GM19324 (cell line): ENCODE data around the gene ALAS1.
"Not testable (repeated sequence)": the region's sequence is repeated elsewhere in the genome, so short reads cannot be mapped to it uniquely, and the experiment has no call there.

Experiments
- ATAC-seq: cut with Tn5 transposase; IDR thresholded peaks from one replicate; pipeline ENCODE4 v1.9.1; 2021; ENCODE audit warnings: mild to moderate bottlenecking, moderate library complexity; ENCODE audit not compliant: unreplicated experiment, low FRiP score

ALAS1 gene

DNA sequence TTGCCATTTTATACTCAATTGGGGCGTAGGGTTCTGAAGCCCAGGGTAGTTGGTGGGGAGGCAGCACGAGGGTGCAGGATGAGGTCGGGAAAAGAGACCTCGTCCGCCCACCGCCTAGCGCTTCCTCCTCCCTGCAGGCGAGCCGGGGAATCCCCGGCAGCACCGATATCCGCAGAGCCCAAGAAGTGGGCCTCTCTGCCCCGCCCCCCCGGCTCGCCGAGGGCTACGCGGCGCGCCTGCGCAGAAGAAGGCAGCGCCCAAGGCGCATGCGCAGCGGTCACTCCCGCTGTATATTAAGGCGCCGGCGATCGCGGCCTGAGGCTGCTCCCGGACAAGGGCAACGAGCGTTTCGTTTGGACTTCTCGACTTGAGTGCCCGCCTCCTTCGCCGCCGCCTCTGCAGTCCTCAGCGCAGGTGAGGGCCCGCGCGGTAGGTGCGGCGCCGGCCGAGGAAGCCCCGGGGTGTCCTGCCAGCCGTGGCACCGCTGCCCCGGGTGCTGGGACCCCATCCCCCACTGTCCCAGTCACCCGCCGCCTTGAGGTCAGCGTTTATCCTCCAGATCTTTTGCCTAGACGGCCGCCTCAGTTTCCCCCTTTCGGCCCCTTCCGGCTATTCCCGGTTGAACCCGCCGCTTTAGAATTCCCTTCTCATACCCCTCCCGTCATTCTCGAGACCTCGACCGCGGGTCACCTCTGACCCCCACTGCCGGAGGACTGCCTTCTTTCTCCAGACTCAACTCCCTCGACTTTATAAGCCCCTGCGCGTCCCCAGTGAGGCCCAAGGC lies at the start of gene ALAS1:
ALAS1 (plus strand) TSS at position 319 of the 784 bp plus-strand sequence. CDS start 1,082 bp downstream, outside the sequence.
- peak; percentile 85 for ATAC-seq

GRCh38 chr3:52149021-52149420 lies 48.9 kb upstream of the ALAS1 start:
- no peak for ATAC-seq

DNA sequence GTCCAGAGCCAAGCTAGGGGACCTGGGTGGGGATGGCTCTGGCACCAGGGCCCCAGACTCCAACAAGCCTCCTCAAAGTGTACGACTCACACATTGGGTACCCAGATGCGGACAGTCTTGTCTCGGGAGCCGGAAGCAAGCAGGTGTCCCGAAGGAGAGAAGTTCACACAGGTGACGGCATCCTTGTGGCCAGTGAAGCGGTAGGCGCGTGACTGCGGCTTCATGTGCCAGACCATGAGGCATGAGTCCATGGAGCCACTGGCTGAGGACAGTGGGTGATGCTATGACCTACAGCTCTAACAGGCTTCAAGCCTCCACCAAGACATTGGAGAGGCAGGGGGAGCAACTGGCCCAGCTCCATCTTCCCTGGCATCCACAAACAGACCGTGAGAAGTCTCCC lies 48.2 kb upstream of the ALAS1 start:
- no peak for ATAC-seq

DNA sequence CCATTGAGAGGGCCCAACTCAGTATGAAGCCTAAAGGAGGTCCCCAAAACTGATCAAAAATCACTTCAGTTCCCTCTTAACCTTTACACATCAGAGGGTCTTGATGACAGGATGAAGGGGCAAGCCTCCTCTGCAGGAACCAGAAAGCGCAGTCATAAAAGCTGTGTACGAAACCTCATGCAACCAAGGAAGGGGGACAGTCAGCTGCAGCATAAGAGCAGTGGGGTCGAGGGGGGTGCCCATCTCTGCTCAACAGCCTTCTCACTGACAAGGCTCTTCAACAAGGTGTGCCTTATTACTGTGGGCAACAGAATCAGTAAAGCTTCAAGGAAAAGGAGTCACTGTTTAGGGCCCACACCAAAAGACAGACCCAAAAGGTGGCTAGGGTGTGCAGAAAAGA lies 47.6 kb upstream of the ALAS1 start:
- no peak for ATAC-seq

DNA sequence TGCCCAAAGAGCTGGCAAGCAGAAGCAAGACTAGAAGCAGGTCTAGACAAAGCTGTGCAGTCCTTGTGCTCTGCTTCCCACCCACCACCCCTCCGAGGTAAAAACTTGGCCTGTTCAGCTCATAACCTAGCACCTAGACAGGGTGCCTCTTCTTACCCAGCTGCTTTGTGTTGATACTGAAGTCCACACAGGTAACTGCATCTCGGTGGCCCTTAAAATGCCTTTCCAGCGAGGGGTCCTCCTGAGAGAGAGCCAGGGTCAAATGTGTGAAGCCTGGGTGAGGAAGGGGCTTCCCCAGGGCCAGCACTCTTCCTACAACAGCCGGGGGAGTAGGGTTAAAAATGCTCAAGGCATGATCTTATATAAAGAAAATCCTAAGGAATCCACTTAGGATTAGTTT lies 47.1 kb upstream of the ALAS1 start:
- no peak for ATAC-seq

DNA sequence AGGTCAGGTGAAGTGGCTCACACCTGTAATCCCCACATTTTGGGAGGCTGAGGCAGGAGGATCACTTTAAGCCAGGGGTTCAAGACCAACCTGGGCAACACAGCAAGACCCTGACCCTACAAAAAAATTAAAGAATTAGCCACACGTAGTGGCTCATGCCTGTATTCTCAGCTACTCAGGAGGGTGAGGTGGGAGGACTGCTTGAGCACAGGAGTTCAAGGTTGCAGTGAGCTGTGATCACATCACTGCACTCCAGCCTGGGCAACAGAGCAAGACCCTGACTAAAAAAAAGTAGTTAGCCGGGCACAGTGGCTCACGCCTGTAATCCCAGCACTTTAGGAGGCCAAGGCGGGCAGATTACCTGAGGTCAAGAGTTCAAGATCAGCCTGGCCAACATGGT lies 46.0 kb upstream of the ALAS1 start:
- not testable (repeated sequence) for ATAC-seq

- ATAC-seq, result peak; percentile 5
Measured at GRCh38 chr3:52153389-52154096, 44.4 kb upstream of the ALAS1 start.

GRCh38 chr3:52154135-52155094 lies 43.5 kb upstream of the ALAS1 start, which contains the start of gene POC1A:
Gene POC1A (minus strand): TSS chr3:52154423. CDS start chr3:52154372, 51 bp downstream.
- peak; percentile 78 for ATAC-seq

DNA sequence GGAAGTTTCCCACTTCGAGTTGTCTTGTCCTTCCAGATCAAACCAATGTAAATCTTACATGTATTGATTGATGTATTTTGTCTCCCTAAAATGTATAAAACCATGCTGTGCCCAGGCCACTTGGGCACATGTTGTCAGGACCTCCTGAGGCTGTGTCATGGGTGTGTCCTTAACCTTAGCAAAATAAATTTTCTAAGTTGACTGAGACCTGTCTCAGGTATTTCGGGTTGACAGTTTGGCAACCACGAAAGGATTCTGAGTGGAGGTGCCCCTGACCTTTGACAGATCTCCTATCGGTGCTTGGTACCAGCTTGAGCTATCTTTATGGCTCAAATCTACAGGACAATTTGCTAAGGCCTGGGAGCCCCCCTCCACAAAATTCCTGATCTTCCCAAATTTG lies 42.0 kb upstream of the ALAS1 start:
- no peak for ATAC-seq

- ATAC-seq, result no peak
Measured at GRCh38 chr3:52159503-52159902, 38.5 kb upstream of the ALAS1 start.

DNA sequence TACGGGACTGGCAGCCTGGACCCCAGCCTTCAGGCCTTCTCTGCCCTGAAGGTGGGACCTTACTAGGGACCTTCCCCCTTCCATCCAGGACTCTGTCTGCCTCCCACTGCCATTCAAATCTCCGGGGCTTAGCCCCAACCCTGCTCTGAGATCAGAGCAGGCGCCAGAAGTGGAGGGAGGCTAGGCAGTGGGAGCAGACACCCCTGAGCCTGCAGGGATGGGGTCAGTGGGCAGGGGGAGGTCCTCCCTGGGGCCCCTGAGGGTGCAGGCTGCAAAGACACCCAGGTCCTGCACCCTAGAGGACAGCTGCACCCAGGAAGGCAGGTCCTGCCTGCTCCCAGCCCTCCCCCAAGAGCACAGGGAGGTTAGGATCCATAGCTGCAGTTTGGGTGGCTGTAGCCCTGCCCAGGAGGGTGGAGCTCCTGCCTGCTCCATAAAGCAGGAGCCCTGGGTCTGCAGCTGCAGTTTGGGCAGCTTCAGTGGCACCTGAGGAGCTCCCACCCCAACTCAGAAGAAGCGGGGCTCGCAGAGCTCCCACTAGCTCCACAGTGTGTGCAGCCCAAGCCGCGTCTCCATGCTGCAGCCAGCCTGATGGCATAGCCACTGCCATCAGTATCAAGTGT lies 35.6 kb upstream of the ALAS1 start:
- ATAC-seq, result no peak

GRCh38 chr3:52167240-52167639 lies 30.7 kb upstream of the ALAS1 start:
- no peak for ATAC-seq

GRCh38 chr3:52170217-52170616 lies 27.7 kb upstream of the ALAS1 start:
- ATAC-seq, result not testable (repeated sequence)

- ATAC-seq, result no peak
Measured at GRCh38 chr3:52171514-52172261, 26.3 kb upstream of the ALAS1 start.

GRCh38 chr3:52172262-52172757 lies 25.6 kb upstream of the ALAS1 start:
- ATAC-seq, result no peak

DNA sequence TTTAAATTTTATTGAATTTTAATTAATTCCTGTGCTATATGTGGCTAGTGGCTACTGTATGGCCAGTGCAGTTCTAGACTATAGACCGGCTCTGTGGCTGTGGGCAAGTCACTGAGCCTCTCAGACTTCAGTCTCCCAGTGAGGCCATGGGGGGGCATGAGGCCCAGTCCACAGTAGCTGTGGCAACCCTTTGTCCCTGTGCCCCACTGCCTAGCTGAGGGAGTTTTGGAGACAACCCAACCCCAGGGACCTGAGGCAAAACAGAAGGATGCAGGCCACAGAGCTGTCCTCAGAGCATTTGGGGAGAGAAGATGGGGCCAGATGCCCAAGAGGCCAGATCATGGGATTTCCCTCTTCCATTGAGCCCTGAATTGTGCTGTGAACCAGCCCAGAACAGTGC lies 24.9 kb upstream of the ALAS1 start:
- no peak for ATAC-seq

DNA sequence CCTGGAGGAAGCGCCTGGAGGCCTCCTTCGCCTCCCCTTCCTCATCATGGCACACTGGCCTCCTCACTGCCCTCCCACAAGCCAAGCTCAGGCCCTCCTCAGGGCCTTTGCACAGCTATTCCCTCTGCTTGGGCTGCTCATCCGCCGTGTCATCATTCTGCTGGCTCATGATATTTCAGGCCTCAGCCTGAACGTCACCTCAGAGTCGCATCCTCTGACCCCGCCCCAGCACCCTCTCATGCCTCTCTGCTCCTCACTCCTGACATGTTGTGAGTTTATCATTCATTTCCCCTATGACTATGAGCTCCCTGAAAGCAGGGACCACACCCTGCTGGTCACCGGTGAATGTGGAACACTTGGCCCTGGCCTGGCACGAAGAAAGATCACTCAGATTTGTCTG lies 23.1 kb upstream of the ALAS1 start:
- ATAC-seq, result no peak

- no peak for ATAC-seq
Measured at GRCh38 chr3:52175416-52176179, 22.4 kb upstream of the ALAS1 start.
